ENCODE measurements around the gene CCDC138.

DNA sequence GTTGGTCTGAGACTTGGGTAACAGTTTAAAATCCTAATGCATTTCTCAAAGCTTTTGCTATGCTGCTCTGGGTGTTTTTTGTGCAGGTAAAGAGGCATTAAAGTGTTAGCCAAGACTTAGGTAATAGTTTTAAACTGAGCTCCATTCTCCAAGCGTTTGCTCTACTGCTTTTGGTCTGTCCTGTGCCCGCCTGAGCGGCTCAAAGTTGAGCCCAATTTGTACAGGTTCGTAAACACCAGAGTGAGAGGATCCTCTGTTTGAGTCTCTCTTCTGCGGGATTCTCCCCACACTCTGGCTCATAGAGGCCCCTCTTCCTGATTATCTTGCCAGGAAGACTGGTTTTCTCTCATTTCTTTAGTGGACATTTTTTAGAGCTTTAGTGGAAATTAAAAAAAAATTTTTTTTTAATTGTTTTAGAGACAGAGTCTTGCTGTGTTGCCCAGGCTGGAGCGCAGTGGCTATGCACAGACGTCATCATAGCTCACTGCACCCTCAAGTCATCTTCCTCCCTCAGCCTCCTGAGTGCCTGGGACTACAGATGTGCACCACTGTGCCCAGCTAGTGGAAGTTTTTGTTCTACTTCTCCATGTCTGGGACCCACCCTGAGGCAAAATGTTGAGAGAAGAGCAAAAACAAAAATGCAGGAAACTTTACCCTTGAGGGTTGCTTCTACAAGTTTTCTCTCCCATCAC lies 16.6 kb downstream of the CCDC138 start:
- TF ChIP-seq, protein P1, sequence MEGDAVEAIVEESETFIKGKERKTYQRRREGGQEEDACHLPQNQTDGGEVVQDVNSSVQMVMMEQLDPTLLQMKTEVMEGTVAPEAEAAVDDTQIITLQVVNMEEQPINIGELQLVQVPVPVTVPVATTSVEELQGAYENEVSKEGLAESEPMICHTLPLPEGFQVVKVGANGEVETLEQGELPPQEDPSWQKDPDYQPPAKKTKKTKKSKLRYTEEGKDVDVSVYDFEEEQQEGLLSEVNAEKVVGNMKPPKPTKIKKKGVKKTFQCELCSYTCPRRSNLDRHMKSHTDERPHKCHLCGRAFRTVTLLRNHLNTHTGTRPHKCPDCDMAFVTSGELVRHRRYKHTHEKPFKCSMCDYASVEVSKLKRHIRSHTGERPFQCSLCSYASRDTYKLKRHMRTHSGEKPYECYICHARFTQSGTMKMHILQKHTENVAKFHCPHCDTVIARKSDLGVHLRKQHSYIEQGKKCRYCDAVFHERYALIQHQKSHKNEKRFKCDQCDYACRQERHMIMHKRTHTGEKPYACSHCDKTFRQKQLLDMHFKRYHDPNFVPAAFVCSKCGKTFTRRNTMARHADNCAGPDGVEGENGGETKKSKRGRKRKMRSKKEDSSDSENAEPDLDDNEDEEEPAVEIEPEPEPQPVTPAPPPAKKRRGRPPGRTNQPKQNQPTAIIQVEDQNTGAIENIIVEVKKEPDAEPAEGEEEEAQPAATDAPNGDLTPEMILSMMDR (IDR thresholded peaks at IDR 0.05): no peak
- TF ChIP-seq POLR2A (IDR thresholded peaks at IDR 0.05) (no peak), POLR2AphosphoS5 (IDR thresholded peaks at IDR 0.05) (no peak)
